H7 (cell line): ENCODE results near the gene NLRP7. TPM values are rescaled to one million over a fixed set of nuclear protein-coding genes. Genes with fewer than 3 reads are reported as not detected.
"Not testable (repeated sequence)": the region's sequence is repeated elsewhere in the genome, so short reads cannot be mapped to it uniquely, and the experiment has no call there.

Experiments used
- DNase-seq: peaks from one replicate; pipeline ENCODE4 v3.0.0; 2012
- H3K27me3 ChIP-seq: 2 replicates; pipeline ENCODE4 v1.6.0; 2011; ENCODE audit warnings: mild to moderate bottlenecking, low read length; ENCODE audit not compliant: control insufficient read depth, insufficient read depth
- H3K36me3 ChIP-seq: replicated peaks from 2 replicates; pipeline ENCODE4 v1.5.1; 2011; ENCODE audit warnings: low read length; ENCODE audit not compliant: control insufficient read depth, insufficient read depth
- H3K4me3 ChIP-seq: 2 replicates; pipeline ENCODE4 v1.5.1; 2011; ENCODE audit warnings: low read depth, mild to moderate bottlenecking, control low read depth, low read length, moderate library complexity; ENCODE audit not compliant: insufficient read depth
- total RNA-seq: library from RNA; depleted of rRNA; stranded (reverse); fragments of >200 nt; shearing (Covaris generic); gene quantifications from 2 replicates; pipeline ENCODE4 v1.2.3, GENCODE V29; 2014; rRNA removed

Gene NLRP7
- 1.9 and 3.2 TPM in 2 replicates for total RNA-seq

DNA sequence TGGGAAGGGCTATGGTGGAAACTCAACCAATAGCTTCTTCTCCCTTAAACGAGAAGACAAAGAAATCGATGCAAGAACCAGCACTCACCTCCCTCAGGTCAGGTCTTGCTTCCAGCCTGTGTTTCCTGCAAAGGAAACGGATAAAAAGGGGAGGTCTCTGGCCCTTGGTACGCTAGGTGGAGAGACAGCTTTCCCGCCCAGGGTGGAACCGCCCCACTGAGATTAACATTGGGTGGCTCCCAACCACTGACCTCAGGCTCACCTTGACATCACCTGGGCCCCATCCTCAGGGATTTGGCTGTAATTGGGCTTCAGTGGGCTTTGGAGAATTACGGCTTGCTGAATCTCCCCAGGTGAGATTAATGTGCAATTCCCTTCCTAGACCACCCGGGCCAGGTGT lies at the start of gene NLRP7:
TSS of gene NLRP7 (minus strand) at position 150 of the 400 bp plus-strand sequence.
- peak; percentile 28 for DNase-seq

DNA sequence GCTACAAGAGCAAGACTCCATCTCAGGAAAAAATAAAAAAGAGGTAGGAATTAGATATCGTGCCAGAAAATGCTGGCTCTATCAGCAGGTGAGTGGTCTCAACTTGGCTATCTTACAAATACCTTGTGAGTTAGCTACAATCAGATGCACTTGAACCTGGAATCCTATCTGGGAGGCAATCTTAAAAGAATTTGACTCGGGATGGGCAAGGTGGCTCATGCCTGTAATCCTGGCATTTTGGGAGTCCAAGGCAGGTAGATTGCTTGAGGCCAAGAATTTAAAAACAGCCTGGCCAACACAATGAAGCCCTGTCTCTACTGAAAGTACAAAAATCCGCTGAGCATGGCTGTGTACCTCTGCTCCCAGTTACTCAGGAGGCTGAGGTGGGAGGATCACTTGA lies 48.2 kb upstream of the NLRP7 start:
- no peaks in the 10 kb centered on the region for H3K27me3 ChIP-seq
- no peak for DNase-seq

More for the DNA sequence above, at the start of gene NLRP7:
- Histone ChIP-seq H3K27me3 (no peaks in the 10 kb centered on the region), H3K36me3 (no peaks in the 10 kb centered on the region), H3K4me3 (no peak within 1 kb of the TSS)

DNA sequence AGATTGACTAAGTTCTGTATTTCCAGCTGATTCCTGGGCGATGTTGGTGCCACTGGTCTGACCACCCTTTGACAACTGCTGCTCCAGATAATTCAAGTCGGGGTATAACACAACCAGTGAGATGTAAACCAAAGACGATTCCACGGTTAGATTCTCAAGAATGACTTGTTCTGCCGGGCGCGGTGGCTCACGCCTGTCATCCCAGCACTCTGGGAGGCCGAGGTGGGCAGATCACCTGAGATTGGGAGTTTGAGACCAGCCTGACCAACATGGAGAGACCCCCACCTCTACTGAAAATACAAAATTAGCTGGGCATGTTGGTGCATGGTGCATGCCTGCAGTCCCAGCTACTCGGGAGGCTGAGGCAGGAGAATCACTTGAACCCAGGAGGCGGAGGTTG lies 42.2 kb upstream of the NLRP7 start:
- peaks cover 19% of the 10 kb centered on the region for H3K36me3 ChIP-seq
- H3K27me3 ChIP-seq, DNase-seq, H3K4me3 ChIP-seq: not testable (repeated sequence)

More for the DNA sequence above, 48.2 kb upstream of the NLRP7 start:
- peaks cover 13% of the 10 kb centered on the region for H3K36me3 ChIP-seq
- H3K4me3 ChIP-seq, result no peak overlapping the region

DNA sequence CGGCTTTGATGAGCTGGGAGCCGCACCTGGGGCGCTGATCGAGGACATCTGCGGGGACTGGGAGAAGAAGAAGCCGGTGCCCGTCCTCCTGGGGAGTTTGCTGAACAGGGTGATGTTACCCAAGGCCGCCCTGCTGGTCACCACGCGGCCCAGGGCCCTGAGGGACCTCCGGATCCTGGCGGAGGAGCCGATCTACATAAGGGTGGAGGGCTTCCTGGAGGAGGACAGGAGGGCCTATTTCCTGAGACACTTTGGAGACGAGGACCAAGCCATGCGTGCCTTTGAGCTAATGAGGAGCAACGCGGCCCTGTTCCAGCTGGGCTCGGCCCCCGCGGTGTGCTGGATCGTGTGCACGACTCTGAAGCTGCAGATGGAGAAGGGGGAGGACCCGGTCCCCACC lies 35.2 kb upstream of the NLRP7 start:
- H3K4me3 ChIP-seq, DNase-seq, H3K27me3 ChIP-seq, H3K36me3 ChIP-seq: not testable (repeated sequence)

DNA sequence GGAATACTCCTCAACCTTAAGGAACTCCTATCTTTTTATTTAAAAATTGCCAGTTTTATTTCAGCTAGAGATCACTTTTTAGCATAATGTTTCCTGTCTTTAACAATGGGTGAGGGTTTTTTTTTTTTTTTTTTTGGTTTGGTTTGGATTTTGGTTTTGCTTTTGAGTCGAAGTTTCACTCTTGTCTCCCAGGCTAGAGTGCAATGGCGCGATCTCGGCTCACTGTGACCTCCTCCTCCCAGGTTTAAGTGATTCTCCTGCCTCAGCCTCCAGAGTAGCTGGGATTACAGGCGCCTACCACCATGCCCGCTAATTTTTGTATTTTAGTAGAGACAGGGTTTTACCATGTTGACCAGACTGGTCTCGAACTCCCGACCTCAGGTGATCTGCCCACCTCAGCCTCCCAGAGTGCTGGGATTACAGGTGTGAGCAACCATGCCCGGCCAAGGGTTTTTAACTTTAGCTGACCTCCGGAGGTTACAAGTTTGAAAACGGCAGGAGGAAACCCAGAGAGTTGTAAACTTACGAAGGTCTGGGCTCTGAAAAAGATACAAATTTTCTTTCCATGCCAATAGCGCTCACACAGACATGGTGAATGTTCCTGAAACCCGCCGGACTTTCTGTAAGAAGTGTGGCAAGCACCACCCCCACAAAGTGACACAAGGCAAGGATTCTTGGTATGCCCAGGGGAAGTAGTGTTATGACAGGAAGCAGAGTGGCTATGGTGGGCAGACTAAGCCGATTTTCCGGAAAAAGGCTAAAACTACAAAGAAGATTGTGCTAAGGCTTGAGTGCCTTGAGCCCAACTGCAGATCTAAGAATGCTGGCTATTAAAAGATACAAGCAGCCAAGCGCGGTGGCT lies 26.1 kb upstream of the NLRP7 start:
- not testable (repeated sequence) for H3K36me3 ChIP-seq, H3K27me3 ChIP-seq, H3K4me3 ChIP-seq, DNase-seq

DNA sequence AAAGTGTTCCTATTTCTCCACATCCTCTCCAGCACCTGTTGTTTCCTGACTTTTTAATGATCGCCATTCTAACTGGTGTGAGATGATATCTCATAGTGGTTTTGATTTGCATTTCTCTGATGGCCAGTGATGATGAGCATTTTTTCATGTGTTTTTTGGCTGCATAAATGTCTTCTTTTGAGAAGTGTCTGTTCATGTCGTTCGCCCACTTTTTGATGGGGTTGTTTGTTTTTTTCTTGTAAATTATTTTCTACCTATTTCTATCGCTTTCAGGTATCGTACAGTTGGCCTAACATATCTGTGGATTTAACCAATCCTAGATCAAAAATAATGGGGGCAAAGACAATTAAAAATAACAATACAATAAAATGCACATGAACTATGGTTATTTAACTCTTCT lies 24.1 kb upstream of the NLRP7 start:
- H3K4me3 ChIP-seq, H3K36me3 ChIP-seq, DNase-seq, H3K27me3 ChIP-seq: not testable (repeated sequence)

DNA sequence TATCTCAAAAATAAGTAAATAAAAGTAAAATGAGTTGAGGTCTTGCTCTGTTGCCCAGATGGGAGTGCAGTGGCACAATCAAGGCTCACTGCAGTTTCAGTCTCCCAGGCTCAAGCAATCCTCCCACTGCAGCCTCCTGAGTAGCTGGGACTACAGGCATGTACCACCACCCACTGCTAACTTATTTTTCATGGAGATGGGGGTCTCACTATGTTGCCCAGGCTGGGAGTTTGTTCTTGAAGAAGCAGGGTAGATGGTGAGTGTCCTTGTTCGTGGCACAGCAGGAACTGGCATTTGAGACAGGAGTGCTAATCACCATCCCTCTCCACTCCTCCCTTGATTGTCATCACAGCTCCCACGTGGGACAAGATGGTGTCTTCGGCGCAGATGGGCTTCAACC lies 22.3 kb upstream of the NLRP7 start:
- Histone ChIP-seq H3K27me3 (no peaks in the 10 kb centered on the region), H3K36me3 (peaks cover 6% of the 10 kb centered on the region), H3K4me3 (no peak overlapping the region)
- DNase-seq, result no peak

DNA sequence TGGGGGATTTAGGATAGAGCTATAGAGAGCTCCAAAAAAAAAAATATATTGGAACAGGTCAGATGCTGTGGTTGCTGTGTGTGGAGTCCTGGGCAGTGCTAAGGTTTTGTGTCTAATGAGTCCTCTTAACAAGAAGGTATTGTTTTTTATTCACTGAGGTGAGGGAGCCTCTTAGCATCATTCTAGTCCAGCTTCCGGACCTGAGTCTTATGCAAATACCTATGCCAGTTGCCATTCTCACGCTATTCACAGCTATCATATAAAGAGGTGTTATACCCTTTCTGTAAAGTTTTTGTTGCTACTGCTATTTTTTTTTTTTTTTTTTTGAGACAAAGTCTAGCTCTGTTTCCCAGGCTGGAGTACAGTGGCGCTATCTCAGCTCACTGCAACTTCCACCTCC lies 20.3 kb upstream of the NLRP7 start:
- DNase-seq, result no peak
- no peaks in the 10 kb centered on the region for H3K27me3 ChIP-seq
- peaks cover 6% of the 10 kb centered on the region for H3K36me3 ChIP-seq
- no peak overlapping the region for H3K4me3 ChIP-seq

DNA sequence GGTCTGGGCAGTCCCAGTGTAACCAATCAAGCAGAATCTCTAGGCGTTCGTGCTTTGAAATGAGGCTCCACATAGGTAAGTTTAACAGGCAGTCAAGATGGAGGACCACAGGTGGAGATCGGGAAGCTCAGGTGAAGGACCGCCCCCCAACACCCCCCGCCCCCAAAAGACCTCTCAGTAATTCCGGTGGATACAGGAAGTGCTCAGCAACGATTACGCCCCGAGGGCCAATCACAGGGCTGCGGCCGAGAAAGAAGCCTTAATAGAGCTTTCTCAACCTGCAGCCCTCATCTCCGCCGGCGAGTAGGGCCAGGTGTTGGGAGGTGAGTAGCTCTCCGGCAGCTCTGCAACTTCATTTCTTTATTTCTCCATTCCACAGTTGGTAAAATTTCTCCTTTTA lies 17.7 kb upstream of the NLRP7 start:
- not testable (repeated sequence) for DNase-seq, H3K4me3 ChIP-seq, H3K27me3 ChIP-seq, H3K36me3 ChIP-seq

DNA sequence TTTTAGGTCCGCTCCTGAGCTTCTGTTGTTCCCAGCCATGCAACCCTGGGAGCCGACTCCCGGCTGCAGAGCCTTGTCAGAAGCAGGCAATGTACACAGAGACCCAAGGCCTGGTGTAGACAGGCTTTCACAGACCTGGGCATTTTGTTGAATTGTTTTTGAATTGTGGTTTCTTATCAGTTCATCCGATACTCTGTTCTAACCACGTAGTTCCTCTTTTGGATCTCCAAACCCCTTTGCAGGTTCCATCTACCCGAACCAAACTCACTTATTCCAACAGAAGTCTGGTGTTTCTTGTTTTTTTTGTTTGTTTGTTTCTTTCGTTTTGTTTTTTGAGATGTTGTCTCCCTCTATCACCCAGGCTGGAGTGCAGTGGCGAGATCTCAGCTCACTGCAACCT lies 12.5 kb upstream of the NLRP7 start:
- Histone ChIP-seq H3K36me3 (no peaks in the 10 kb centered on the region), H3K4me3 (no peak overlapping the region), H3K27me3 (no peaks in the 10 kb centered on the region)
- no peak for DNase-seq

DNA sequence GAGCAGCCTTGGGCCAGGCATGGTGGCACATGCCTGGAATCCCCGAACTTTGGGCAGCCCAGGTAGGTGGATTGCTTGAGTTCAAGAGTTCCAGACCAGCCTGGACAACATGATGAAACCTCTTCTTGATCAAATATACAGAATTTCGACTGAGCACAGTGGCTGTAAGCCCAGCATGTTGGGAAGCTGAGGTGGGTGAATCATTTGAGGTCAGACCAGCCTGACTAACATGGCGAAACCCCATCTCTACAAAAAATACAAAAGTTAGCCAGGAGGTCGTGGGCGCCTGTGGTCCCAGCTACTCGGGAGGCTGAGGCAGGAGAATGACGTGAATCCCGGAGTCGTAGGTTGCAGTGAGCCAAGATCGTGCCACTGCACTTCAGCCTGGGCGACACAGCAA lies 8.0 kb upstream of the NLRP7 start:
- Histone ChIP-seq H3K27me3 (no peaks in the 10 kb centered on the region), H3K4me3 (no peak overlapping the region), H3K36me3 (no peaks in the 10 kb centered on the region)
- no peak for DNase-seq

DNA sequence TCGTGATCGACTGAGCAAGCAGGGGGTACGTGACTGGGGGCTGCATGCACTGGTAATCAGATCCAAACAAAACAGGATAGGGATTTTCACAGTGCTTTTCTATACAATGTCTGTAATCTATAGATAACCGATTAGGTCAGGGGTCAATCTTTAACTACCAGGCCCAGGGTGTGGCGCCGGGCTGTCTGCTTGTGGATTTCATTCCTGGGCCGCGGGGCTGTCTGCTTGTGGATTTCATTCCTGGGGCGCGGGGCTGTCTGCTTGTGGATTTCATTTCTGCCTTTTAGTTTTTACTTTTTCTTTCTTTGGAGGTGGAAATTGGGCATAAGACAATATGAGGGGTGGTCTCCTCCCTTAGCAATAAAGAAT lies 6.0 kb upstream of the NLRP7 start:
- not testable (repeated sequence) for DNase-seq, H3K36me3 ChIP-seq, H3K4me3 ChIP-seq, H3K27me3 ChIP-seq

DNA sequence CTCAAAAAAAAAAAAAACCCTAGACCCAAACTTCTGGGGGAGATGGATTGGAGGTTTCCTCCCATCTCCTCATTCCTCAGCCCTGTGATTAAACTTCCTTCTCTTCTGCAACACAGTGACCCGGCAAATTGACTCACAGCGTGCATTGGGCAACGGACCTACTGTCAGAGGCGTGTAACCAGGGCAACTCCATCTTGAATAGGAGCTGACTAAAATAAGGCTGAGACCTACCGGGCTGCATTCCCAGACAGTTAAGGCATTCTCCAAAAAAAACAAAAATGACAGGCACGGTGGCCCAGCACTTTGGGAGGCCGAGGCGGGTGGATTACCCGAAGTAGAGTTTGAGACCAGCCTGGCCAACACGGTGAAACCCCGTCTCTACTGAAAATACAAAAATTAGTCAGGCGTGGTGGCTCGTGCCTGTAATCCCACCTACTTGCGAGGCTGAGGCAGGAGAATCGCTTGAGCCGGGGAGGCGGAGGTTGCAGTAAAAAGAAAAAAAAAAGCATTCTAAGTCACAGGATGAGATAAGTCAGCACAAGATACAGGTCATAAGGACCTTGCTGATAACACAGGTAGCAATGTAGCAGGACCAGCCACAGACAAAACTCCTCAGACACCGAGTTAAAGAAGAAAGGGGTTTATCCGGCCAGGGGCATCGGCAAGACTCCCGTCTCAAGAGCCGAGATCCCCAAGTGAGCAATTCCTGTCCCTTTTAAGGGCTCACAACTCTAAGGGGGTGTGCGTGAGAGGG lies 5.4 kb upstream of the NLRP7 start:
- no peaks in the 10 kb centered on the region for H3K27me3 ChIP-seq
- no peak overlapping the region for H3K4me3 ChIP-seq
- DNase-seq, result no peak
- no peaks in the 10 kb centered on the region for H3K36me3 ChIP-seq

DNA sequence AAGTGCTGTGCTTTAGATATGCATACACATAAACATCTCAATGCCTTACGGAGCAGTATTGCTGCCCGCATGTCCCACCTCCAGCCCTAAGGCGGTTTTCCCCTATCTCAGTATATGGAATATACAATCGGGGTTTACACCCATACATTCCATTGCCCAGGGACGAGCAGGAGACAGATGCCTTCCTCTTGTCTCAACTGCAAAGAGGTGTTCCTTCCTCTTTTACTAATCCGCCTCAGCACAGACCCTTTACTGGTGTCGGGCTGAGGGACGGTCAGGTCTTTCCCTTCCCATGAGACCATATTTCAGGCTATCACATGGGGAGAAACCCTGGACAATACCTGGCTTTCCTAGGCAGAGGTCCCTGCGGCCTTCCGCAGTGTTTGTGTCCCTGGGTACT lies 3.2 kb upstream of the NLRP7 start:
- not testable (repeated sequence) for H3K36me3 ChIP-seq, H3K27me3 ChIP-seq, DNase-seq, H3K4me3 ChIP-seq

DNA sequence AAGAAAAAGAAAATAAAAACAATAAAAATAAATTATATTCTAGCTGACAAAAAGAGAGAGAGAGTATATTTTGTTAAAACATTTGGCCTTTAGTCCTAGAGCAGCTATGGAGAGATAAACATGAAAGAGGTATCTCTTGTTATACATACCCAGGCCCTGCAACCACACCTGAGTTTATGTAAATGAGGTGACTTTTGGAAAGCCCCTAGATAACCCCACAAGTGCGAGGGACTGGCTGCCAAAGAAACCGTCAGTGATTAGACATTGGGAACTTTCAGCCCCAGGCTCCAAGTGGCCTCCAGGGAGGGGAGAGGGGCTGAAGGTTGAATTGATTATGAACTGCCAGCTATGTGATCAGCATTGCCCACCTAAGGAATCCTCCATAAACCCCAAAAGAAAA lies 2.1 kb upstream of the NLRP7 start:
- DNase-seq, result no peak
- no peaks in the 10 kb centered on the region for H3K27me3 ChIP-seq
- H3K36me3 ChIP-seq, result no peaks in the 10 kb centered on the region
- H3K4me3 ChIP-seq, result no peak overlapping the region
